SK-N-SH (cell line): Measurements from ENCODE around the gene TEKT2. TPM values are rescaled to one million over a fixed set of nuclear protein-coding genes. Genes with fewer than 3 reads are reported as not detected.
A peak's percentile ranks its signal among the peaks of the same experiment; 100 is the strongest.

Experiments used
- CTCF ChIA-PET: fragments of 300-600, 350-600 bp; formaldehyde crosslinking; extraction: SDS; loops from one replicate; lab custom pipeline; 2021; lab: Yijun Ruan, JAX
- POLR2A ChIA-PET: fragments of 350-600 bp; sonication (Branson Sonifier 250); formaldehyde crosslinking; extraction: SDS; loops from one replicate; lab custom pipeline; 2020; ENCODE audit warnings: antibody characterized with exemption, inconsistent platforms; lab: Yijun Ruan, JAX
- DNase-seq: peaks from one replicate; pipeline ENCODE4 v3.0.0; 2012
- H2AFZ ChIP-seq: fragments of 200-600 bp; sonication (generic); 2 replicates; pipeline ENCODE4 v1.8.1; 2016; ENCODE audit warnings: antibody characterized with exemption, mild to moderate bottlenecking, low read depth
- H3F3A ChIP-seq: fragments of 200-600 bp; sonication (generic); replicated peaks from 2 replicates; pipeline ENCODE3; 2016; ENCODE audit warnings: antibody characterized with exemption, mild to moderate bottlenecking; ENCODE audit not compliant: insufficient read depth
- H3K27ac ChIP-seq, 2 experiments: fragments of 200-500 bp in 1 of 2; fragments of 200-600 bp in 1 of 2; sonication (Bioruptor generic) in 1 of 2; sonication (generic), shearing (Covaris generic) in 1 of 2; 2 replicates each; pipeline versions ENCODE4 v1.5.1 to v1.6.1; 2014 to 2016; ENCODE audit warnings: low read depth in 2 of 2, inconsistent platforms in 1 of 2, low read length in 1 of 2, mild to moderate bottlenecking in 1 of 2, mixed read lengths in 1 of 2
- H3K27me3 ChIP-seq: fragments of 200-600 bp; sonication (generic), shearing (Covaris generic); 2 replicates; pipeline ENCODE4 v1.6.1; 2016; ENCODE audit warnings: mixed run types; ENCODE audit not compliant: insufficient read depth
- H3K36me3 ChIP-seq, 2 experiments: fragments of 200-500 bp in 1 of 2; fragments of 200-600 bp in 1 of 2; sonication (Bioruptor generic) in 1 of 2; sonication (generic) in 1 of 2; replicated peaks in 1 of 2; 2 replicates each; pipeline versions ENCODE3 to v1.5.1; 2014 to 2016; ENCODE audit warnings: low read length in 1 of 2, mild to moderate bottlenecking in 1 of 2; ENCODE audit not compliant: insufficient read depth in 2 of 2, control insufficient read depth in 1 of 2
- H3K4me1 ChIP-seq, 2 experiments: fragments of 200-500 bp in 1 of 2; fragments of 200-600 bp in 1 of 2; sonication (Bioruptor generic) in 1 of 2; sonication (generic), shearing (Covaris generic) in 1 of 2; 2 replicates each; pipeline versions ENCODE4 v1.5.1 to v1.6.1; 2014 to 2016; ENCODE audit warnings: low read depth in 1 of 2, low read length in 1 of 2, mixed run types in 1 of 2; ENCODE audit not compliant: insufficient read depth in 2 of 2, control insufficient read depth in 1 of 2
- H3K4me2 ChIP-seq: fragments of 200-600 bp; sonication (generic), shearing (Covaris generic); 2 replicates; pipeline ENCODE4 v1.6.1; 2017; ENCODE audit warnings: mixed run types
- H3K4me3 ChIP-seq, 2 experiments: fragments of 200-500 bp in 1 of 2; fragments of 200-600 bp in 1 of 2; sonication (Bioruptor generic) in 1 of 2; sonication (generic), shearing (Covaris generic) in 1 of 2; 2 replicates each; pipeline versions ENCODE4 v1.5.1 to v1.8.1; 2014 to 2016; ENCODE audit warnings: low read depth in 2 of 2, inconsistent platforms in 1 of 2, low read length in 1 of 2, mild to moderate bottlenecking in 1 of 2, mixed read lengths in 1 of 2, moderate library complexity in 1 of 2
- H3K79me2 ChIP-seq: fragments of 200-600 bp; sonication (generic); 2 replicates; pipeline ENCODE4 v1.8.1; 2017; ENCODE audit warnings: mild to moderate bottlenecking; ENCODE audit not compliant: insufficient read depth
- H3K9ac ChIP-seq: fragments of 200-600 bp; sonication (generic); 2 replicates; pipeline ENCODE4 v1.6.1; 2017; ENCODE audit warnings: mixed run types
- H3K9me2 ChIP-seq: fragments of 200-600 bp; sonication (generic); 2 replicates; pipeline ENCODE4 v1.6.1; 2017; ENCODE audit warnings: mixed run types
- H3K9me3 ChIP-seq: fragments of 200-600 bp; sonication (generic); 2 replicates; pipeline ENCODE4 v1.6.1; 2017; ENCODE audit warnings: mixed run types, mild to moderate bottlenecking, moderate library complexity
- H4K20me1 ChIP-seq: fragments of 200-600 bp; sonication (generic); 2 replicates; pipeline ENCODE4 v1.6.1; 2017; ENCODE audit warnings: mild to moderate bottlenecking, mixed run types; ENCODE audit not compliant: insufficient read depth
- MAX ChIP-seq: IDR thresholded peaks from 2 replicates; pipeline ENCODE4 v1.4.0; 2012; ENCODE audit warnings: low read depth
- MXI1 ChIP-seq: IDR thresholded peaks from 2 replicates; pipeline ENCODE4 v1.6.1; 2012; ENCODE audit warnings: mild to moderate bottlenecking, low read depth, low read length, improper control_type of control experiment
- PBX3 ChIP-seq: IDR thresholded peaks from 2 replicates; pipeline ENCODE4; 2012
- RAD21 ChIP-seq: IDR thresholded peaks from 2 replicates; pipeline ENCODE4 v1.6.1; 2012; ENCODE audit warnings: mild to moderate bottlenecking, low read length
- SIN3A ChIP-seq: IDR thresholded peaks from 2 replicates; pipeline ENCODE4 v1.6.1; 2012; ENCODE audit warnings: low read depth, mild to moderate bottlenecking, low read length, moderate library complexity, borderline replicate concordance
- SMC3 ChIP-seq: IDR thresholded peaks from 2 replicates; pipeline ENCODE4 v1.6.1; 2012; ENCODE audit warnings: low read depth, low read length, improper control_type of control experiment
- TAF1 ChIP-seq: IDR thresholded peaks from 2 replicates; pipeline ENCODE4 v1.6.1; 2012; ENCODE audit warnings: low read depth, mild to moderate bottlenecking, low read length, moderate library complexity, borderline replicate concordance
- USF2 ChIP-seq: fragments of 150-350 bp; IDR thresholded peaks from 2 replicates; pipeline ENCODE4 v1.6.1; 2017; ENCODE audit warnings: antibody characterized with exemption, low read length, low read depth, borderline replicate concordance
- YY1 ChIP-seq: IDR thresholded peaks from 2 replicates; pipeline ENCODE4 v1.4.0; 2012; ENCODE audit warnings: low read depth, mild to moderate bottlenecking
- WGBS: methylation state at CpG from one replicate; pipeline ENCODE4 v1.1.6; 2017; ENCODE audit warnings: low lambda C conversion rate; 5-methylcytosine and 5-hydroxymethylcytosine counted together
- polyA plus RNA-seq, 3 experiments: library from polyadenylated mRNA; depleted of rRNA; stranded (reverse); fragments of >200 nt; gene quantifications; 2 replicates each; pipeline ENCODE4 v1.2.3, GENCODE V29; 2012
- TF ChIP-seq, protein P1 (sequence below): IDR thresholded peaks from 2 replicates; pipeline ENCODE4 v1.4.0; 2012; ENCODE audit warnings: low read depth, borderline replicate concordance
- TF ChIP-seq, protein P2 (sequence below): fragments of 200-600 bp; sonication (generic); IDR thresholded peaks from 2 replicates; pipeline ENCODE4 v1.6.1; 2017; ENCODE audit warnings: antibody characterized with exemption, mild to moderate bottlenecking, moderate library complexity

Gene TEKT2
- polyA plus RNA-seq, 1 of the 3 experiments (the other 2 are of a cell fraction) = 1.2 TPM

GRCh38 chr1:36109041-36109679 lies 25.3 kb downstream of the TEKT2 start:
- no peak overlapping the region for H3K4me3 ChIP-seq
- H2AFZ ChIP-seq = peak overlapping the region; percentile 85
- H3K79me2 ChIP-seq = no peaks in the 10 kb centered on the region
- H3K27me3 ChIP-seq = no peaks in the 10 kb centered on the region
- H3K36me3 ChIP-seq = no peaks in the 10 kb centered on the region
- no peaks in the 10 kb centered on the region for H4K20me1 ChIP-seq
- H3K9ac ChIP-seq = peak overlapping the region; percentile 25; the same call in 1 of the 2 replicates
- no peaks in the 10 kb centered on the region for H3K9me2 ChIP-seq
- peak overlapping the region; percentile 43; the same call in 1 of the 2 replicates for H3K4me2 ChIP-seq
- peaks cover 6 to 13% of the 10 kb centered on the region in 2 experiments; a peak in 3 of 4 replicates for H3K4me1 ChIP-seq
- TF ChIP-seq SMC3 = no peak
- TF ChIP-seq, protein P1, sequence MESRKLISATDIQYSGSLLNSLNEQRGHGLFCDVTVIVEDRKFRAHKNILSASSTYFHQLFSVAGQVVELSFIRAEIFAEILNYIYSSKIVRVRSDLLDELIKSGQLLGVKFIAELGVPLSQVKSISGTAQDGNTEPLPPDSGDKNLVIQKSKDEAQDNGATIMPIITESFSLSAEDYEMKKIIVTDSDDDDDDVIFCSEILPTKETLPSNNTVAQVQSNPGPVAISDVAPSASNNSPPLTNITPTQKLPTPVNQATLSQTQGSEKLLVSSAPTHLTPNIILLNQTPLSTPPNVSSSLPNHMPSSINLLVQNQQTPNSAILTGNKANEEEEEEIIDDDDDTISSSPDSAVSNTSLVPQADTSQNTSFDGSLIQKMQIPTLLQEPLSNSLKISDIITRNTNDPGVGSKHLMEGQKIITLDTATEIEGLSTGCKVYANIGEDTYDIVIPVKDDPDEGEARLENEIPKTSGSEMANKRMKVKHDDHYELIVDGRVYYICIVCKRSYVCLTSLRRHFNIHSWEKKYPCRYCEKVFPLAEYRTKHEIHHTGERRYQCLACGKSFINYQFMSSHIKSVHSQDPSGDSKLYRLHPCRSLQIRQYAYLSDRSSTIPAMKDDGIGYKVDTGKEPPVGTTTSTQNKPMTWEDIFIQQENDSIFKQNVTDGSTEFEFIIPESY = no peak
- TF ChIP-seq, all 33 proteins: peak for 0
- H3K27ac ChIP-seq = peak overlapping the region in 1 of 2 experiments; percentile 55; a peak in 2 of 4 replicates
- POLR2A ChIA-PET = no interaction called here
- no peaks in the 10 kb centered on the region for H3K9me3 ChIP-seq
- DNase-seq = no peak
- H3F3A ChIP-seq = peaks cover 2% of the 10 kb centered on the region
- CTCF ChIA-PET = interaction anchor here (1.7 to 32.6 kb wide), 3 partner anchors 9 to 40 kb away, joined by 4 to 700 read pairs (median 11); partner anchors contain the start of gene TRAPPC3
- 47% methylated on average over 8 of the region's 11 CpGs for WGBS

DNA sequence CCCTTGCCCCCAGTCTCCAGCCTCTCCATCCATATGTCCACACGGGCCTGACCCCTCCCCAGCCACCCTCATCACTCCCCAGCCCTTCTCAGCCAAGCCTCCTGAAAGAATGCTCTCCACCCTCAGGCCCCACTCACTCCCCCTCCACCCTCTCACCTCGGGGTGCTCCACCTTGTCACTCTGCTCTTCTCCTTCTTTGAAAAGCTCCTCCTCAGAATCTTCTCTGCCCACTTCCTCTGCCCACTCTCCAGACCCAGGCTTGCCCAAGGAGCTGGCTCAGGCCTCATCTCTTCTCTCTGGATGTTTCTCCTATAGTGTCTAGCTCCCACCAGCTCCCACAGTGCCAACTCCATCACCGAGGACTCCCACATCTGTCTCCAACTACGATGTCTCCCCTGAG lies 27.3 kb downstream of the TEKT2 start:
- Histone ChIP-seq H3K4me3 (no peak overlapping the region), H3K27me3 (no peaks in the 10 kb centered on the region), H4K20me1 (no peaks in the 10 kb centered on the region), H3K4me2 (no peak overlapping the region), H3K79me2 (no peaks in the 10 kb centered on the region), H3F3A (peaks cover 7% of the 10 kb centered on the region), H3K9me2 (no peaks in the 10 kb centered on the region), H3K9me3 (no peaks in the 10 kb centered on the region), H2AFZ (no peak overlapping the region), H3K4me1 (peaks cover 20 to 24% of the 10 kb centered on the region in 2 experiments; a peak in 3 of 4 replicates), H3K9ac (no peak overlapping the region), H3K36me3 (no peaks in the 10 kb centered on the region), H3K27ac (no peak overlapping the region)
- 86% methylated on average over 4 of the region's 4 CpGs for WGBS
- CTCF ChIA-PET = interaction anchor here (2.0 to 32.6 kb wide), 3 partner anchors 11 to 24 kb away, joined by 5 to 700 read pairs (median 11); no protein-coding TSS in a partner anchor
- no peak for DNase-seq
- no peak for TF ChIP-seq SIN3A
- TF ChIP-seq, protein P2, sequence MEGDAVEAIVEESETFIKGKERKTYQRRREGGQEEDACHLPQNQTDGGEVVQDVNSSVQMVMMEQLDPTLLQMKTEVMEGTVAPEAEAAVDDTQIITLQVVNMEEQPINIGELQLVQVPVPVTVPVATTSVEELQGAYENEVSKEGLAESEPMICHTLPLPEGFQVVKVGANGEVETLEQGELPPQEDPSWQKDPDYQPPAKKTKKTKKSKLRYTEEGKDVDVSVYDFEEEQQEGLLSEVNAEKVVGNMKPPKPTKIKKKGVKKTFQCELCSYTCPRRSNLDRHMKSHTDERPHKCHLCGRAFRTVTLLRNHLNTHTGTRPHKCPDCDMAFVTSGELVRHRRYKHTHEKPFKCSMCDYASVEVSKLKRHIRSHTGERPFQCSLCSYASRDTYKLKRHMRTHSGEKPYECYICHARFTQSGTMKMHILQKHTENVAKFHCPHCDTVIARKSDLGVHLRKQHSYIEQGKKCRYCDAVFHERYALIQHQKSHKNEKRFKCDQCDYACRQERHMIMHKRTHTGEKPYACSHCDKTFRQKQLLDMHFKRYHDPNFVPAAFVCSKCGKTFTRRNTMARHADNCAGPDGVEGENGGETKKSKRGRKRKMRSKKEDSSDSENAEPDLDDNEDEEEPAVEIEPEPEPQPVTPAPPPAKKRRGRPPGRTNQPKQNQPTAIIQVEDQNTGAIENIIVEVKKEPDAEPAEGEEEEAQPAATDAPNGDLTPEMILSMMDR = no peak
- TF ChIP-seq MXI1 = no peak
- TF ChIP-seq YY1 = no peak
- no peak for TF ChIP-seq USF2
- no peak for TF ChIP-seq TAF1
- no peak for TF ChIP-seq PBX3
- TF ChIP-seq MAX = no peak
- TF ChIP-seq SMC3 = no peak
- no peak for TF ChIP-seq RAD21
- POLR2A ChIA-PET = no interaction called here
